Endodermal cell (in vitro differentiated cells): ENCODE results near the gene DUT. TPM values are rescaled to one million over a fixed set of nuclear protein-coding genes. Genes with fewer than 3 reads are reported as not detected.

Source experiments
- DNase-seq: peaks from one replicate; pipeline ENCODE4 v3.0.0-alpha.2; 2017
- H3K27ac ChIP-seq: 2 replicates; pipeline ENCODE4 v1.5.1; 2013; ENCODE audit warnings: mild to moderate bottlenecking, low read depth, low read length, moderate library complexity
- H3K27me3 ChIP-seq: 2 replicates; pipeline ENCODE4 v1.6.1; 2013; ENCODE audit warnings: mild to moderate bottlenecking, low read length, moderate library complexity; ENCODE audit not compliant: insufficient read depth, control insufficient read depth, poor library complexity, severe bottlenecking
- H3K36me3 ChIP-seq: 2 replicates; pipeline ENCODE4 v1.7.0; 2013; ENCODE audit warnings: mild to moderate bottlenecking, low read length, moderate library complexity; ENCODE audit not compliant: control insufficient read depth, insufficient read depth
- H3K4me1 ChIP-seq: one replicate; pipeline ENCODE4 v1.7.0; 2013; ENCODE audit warnings: low read length; ENCODE audit not compliant: control insufficient read depth, insufficient read depth
- H3K4me3 ChIP-seq: 2 replicates; pipeline ENCODE4 v1.5.1; 2013; ENCODE audit warnings: mild to moderate bottlenecking, low read length, moderate library complexity
- H3K9ac ChIP-seq: 2 replicates; pipeline ENCODE4 v1.6.1; 2013; ENCODE audit warnings: mild to moderate bottlenecking, low read length, moderate library complexity; ENCODE audit not compliant: poor library complexity, severe bottlenecking; ENCODE audit errors: extremely low read depth
- H3K9me3 ChIP-seq: 2 replicates; pipeline ENCODE4 v1.6.1; 2013; ENCODE audit warnings: mild to moderate bottlenecking, low read length, moderate library complexity; ENCODE audit not compliant: control insufficient read depth
- H3K27ac Mint-ChIP-seq: 2 replicates; pipeline ENCODE4 v1.8.0; 2020; ENCODE audit warnings: mixed read lengths
- H3K27me3 Mint-ChIP-seq: 2 replicates; pipeline ENCODE4 v1.8.0; 2021; ENCODE audit warnings: mild to moderate bottlenecking, mixed read lengths; ENCODE audit not compliant: insufficient read depth
- H3K36me3 Mint-ChIP-seq: 2 replicates; pipeline ENCODE4 v1.8.0; 2020; ENCODE audit warnings: low read depth, mixed read lengths
- H3K4me1 Mint-ChIP-seq: 2 replicates; pipeline ENCODE4 v1.8.0; 2020; ENCODE audit warnings: mixed read lengths
- H3K4me3 Mint-ChIP-seq: 2 replicates; pipeline ENCODE4 v1.8.0; 2020; ENCODE audit warnings: mild to moderate bottlenecking, moderate library complexity, mixed read lengths
- H3K9me3 Mint-ChIP-seq: 2 replicates; pipeline ENCODE4 v1.8.0; 2020; ENCODE audit warnings: mild to moderate bottlenecking, mixed read lengths
- WGBS, 2 experiments: methylation state at CpG; one replicate each; pipeline versions ENCODE4 v1.1.5 to v1.1.7; 2013; ENCODE audit warnings: missing lambda C conversion rate in 2 of 2, mixed read lengths in 1 of 2; ENCODE audit not compliant: insufficient coverage in 1 of 2, insufficient read length in 1 of 2; 5-methylcytosine and 5-hydroxymethylcytosine counted together
- total RNA-seq, 2 donors: library from RNA; stranded (reverse); fragmentation: NEBNext Ultra II Directional in 1 of 2; extraction: Animal tissue kit (Norgen Biotek cat#: 25700) in 1 of 2; gene quantifications; 2 replicates in 1 of 2; 3 replicates in 1 of 2; pipeline ENCODE4 v1.2.1, GENCODE V29; 2021
- TF ChIP-seq, protein P1 (sequence below): fragments of 200-600 bp; sonication (generic); conservative IDR thresholded peaks from 2 replicates; pipeline ENCODE4 v1.5.0; 2021; ENCODE audit warnings: antibody characterized with exemption, mild to moderate bottlenecking

Gene DUT
- total RNA-seq, 2 donors from 2014 or later = 70.9 to 74.2 TPM

DNA sequence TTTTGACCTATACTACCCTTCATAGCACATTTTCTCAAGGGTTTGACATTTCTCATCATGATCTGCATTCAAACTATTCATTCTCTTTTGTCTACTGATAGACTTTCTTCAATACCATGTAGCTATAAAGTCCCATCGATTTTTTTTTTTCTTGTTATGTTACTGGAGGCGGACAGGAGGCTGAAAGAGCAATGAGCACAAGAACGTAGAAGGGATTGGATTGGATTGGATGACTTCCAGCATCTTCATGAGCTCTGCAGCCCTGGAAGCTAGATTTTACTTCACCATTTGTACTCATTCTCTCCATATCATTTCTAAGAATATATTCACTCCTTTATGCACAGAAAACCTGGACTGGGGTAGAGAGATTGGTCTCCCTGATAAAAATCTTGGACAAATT lies 43.2 kb downstream of the DUT start:
- peaks cover 12% of the 10 kb centered on the region for H3K27me3 Mint-ChIP-seq
- H3K36me3 Mint-ChIP-seq = no peaks in the 10 kb centered on the region
- no peak overlapping the region for H3K4me3 Mint-ChIP-seq

DNA sequence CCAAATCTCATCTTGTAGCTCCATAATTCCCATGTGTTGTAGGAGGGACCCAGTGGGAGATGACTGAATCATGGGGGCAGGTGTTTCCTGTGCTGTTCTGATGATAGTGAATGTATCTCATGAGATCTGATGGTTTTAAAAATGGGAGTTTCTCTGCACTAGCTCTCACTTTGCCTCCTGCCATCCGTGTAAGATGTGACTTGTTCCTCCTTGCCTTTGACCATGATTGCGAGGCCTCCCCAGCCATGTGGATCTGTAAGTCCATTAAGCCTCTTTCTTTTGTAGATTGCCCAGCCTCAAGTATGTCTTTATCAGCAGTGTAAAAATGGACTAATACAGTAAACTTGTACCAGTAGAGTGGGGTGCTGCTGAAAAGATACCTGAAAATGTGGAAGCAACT lies 44.5 kb downstream of the DUT start:
- Histone ChIP-seq H3K4me3 (no peak overlapping the region), H3K4me1 (no peaks in the 10 kb centered on the region), H3K36me3 (no peaks in the 10 kb centered on the region), H3K9me3 (no peaks in the 10 kb centered on the region), H3K27ac (no peak overlapping the region), H3K9ac (no peak overlapping the region), H3K27me3 (no peaks in the 10 kb centered on the region)
- H3K27me3 Mint-ChIP-seq = peaks cover 12% of the 10 kb centered on the region
- H3K27ac Mint-ChIP-seq = no peak overlapping the region
- no peak overlapping the region for H3K4me3 Mint-ChIP-seq
- no peaks in the 10 kb centered on the region for H3K4me1 Mint-ChIP-seq
- TF ChIP-seq, protein P1, sequence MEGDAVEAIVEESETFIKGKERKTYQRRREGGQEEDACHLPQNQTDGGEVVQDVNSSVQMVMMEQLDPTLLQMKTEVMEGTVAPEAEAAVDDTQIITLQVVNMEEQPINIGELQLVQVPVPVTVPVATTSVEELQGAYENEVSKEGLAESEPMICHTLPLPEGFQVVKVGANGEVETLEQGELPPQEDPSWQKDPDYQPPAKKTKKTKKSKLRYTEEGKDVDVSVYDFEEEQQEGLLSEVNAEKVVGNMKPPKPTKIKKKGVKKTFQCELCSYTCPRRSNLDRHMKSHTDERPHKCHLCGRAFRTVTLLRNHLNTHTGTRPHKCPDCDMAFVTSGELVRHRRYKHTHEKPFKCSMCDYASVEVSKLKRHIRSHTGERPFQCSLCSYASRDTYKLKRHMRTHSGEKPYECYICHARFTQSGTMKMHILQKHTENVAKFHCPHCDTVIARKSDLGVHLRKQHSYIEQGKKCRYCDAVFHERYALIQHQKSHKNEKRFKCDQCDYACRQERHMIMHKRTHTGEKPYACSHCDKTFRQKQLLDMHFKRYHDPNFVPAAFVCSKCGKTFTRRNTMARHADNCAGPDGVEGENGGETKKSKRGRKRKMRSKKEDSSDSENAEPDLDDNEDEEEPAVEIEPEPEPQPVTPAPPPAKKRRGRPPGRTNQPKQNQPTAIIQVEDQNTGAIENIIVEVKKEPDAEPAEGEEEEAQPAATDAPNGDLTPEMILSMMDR = no peak
- no peak for DNase-seq
- H3K36me3 Mint-ChIP-seq = no peaks in the 10 kb centered on the region
- peaks cover 24% of the 10 kb centered on the region for H3K9me3 Mint-ChIP-seq
- WGBS, 2 experiments = 83 to 94% methylated on average over 2 of the region's 2 CpGs

More for the DNA sequence above, 43.2 kb downstream of the DUT start:
- TF ChIP-seq, protein P1 = no peak
- Histone ChIP-seq H3K27ac (no peak overlapping the region), H3K4me3 (no peak overlapping the region), H3K9ac (no peak overlapping the region), H3K4me1 (no peaks in the 10 kb centered on the region), H3K9me3 (no peaks in the 10 kb centered on the region), H3K36me3 (no peaks in the 10 kb centered on the region), H3K27me3 (no peaks in the 10 kb centered on the region)
- peaks cover 24% of the 10 kb centered on the region for H3K9me3 Mint-ChIP-seq
- H3K4me1 Mint-ChIP-seq = no peaks in the 10 kb centered on the region
- no peak overlapping the region for H3K27ac Mint-ChIP-seq
- no peak for DNase-seq
- 100% methylated on average over 3 of the region's 3 CpGs; no CpG with 5 or more reads in 1 of the 2 experiments for WGBS, 2 experiments

DNA sequence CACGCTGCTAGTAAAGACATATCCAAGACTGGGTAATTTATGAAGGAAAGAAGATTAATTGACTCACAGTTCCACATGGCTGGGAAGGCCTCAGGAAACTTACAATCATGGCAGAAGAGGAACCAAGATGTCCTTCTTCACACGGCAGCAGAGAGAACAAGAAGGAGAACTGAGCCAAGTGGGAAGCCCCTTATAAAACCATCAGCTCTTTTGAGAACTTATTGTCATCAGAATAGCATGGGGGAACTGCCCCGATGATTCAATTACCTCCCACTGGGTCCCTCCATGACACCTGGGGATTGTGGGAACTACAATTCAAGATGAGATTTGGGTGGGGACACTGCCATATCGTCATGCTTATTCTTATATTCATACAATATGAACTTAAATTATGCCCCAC lies 49.0 kb downstream of the DUT start:
- H3K36me3 Mint-ChIP-seq = no peaks in the 10 kb centered on the region

More for the DNA sequence above, 49.0 kb downstream of the DUT start:
- Histone ChIP-seq H3K27ac (no peak overlapping the region), H3K4me3 (no peak overlapping the region), H3K36me3 (no peaks in the 10 kb centered on the region), H3K27me3 (no peaks in the 10 kb centered on the region), H3K4me1 (no peaks in the 10 kb centered on the region), H3K9me3 (no peaks in the 10 kb centered on the region), H3K9ac (no peak overlapping the region)
- Mint-ChIP-seq H3K27ac (no peak overlapping the region), H3K27me3 (peaks cover 4% of the 10 kb centered on the region), H3K4me3 (no peak overlapping the region), H3K4me1 (no peaks in the 10 kb centered on the region), H3K9me3 (peaks cover 24% of the 10 kb centered on the region)
- no peak for DNase-seq
- TF ChIP-seq, protein P1 = no peak
- WGBS, 2 experiments = 81 to 89% methylated on average over 2 to 4 of the region's 4 CpGs
